HG03469 (cell line): ENCODE measurements around the gene COMP.

Experiments used
- ATAC-seq: cut with Tn5 transposase; IDR thresholded peaks from one replicate; pipeline ENCODE4 v1.9.1; 2021; ENCODE audit warnings: mild to moderate bottlenecking, moderate library complexity, moderate number of reproducible peaks; ENCODE audit not compliant: unreplicated experiment

The COMP gene

GRCh38 chr19:18783958-18784785 is 6.9 kb downstream of the COMP start:
- no peak for ATAC-seq

- ATAC-seq, result no peak
Observed at GRCh38 chr19:18782559-18783225, 8.4 kb downstream of the COMP start.

- ATAC-seq, result no peak
Observed at GRCh38 chr19:18781885-18782527, 9.1 kb downstream of the COMP start.

- ATAC-seq, result no peak
Observed at GRCh38 chr19:18781047-18781600, 10.0 kb downstream of the COMP start.

- ATAC-seq, result no peak
Observed at GRCh38 chr19:18780631-18781030, 10.5 kb downstream of the COMP start.

- no peak for ATAC-seq
Observed at GRCh38 chr19:18780081-18780480, 11.0 kb downstream of the COMP start.

- ATAC-seq, result no peak
Observed at GRCh38 chr19:18778826-18779495, 12.1 kb downstream of the COMP start.

GRCh38 chr19:18778076-18778389 is 13.1 kb downstream of the COMP start:
- no peak for ATAC-seq

- ATAC-seq, result no peak
Observed at GRCh38 chr19:18777301-18778075, 13.6 kb downstream of the COMP start.

- ATAC-seq, result no peak
Observed at GRCh38 chr19:18776736-18777135, 14.4 kb downstream of the COMP start.

- no peak for ATAC-seq
Observed at GRCh38 chr19:18776288-18776594, 14.9 kb downstream of the COMP start.

- no peak for ATAC-seq
Observed at GRCh38 chr19:18775586-18776287, 15.4 kb downstream of the COMP start.

- no peak for ATAC-seq
Observed at GRCh38 chr19:18774782-18775444, 16.2 kb downstream of the COMP start.

GRCh38 chr19:18774107-18774506 is 17.0 kb downstream of the COMP start:
- ATAC-seq, result no peak

- ATAC-seq, result no peak
Observed at GRCh38 chr19:18773682-18774081, 17.4 kb downstream of the COMP start.

GRCh38 chr19:18772620-18773587 is 18.2 kb downstream of the COMP start:
- ATAC-seq, result no peak

GRCh38 chr19:18771328-18772242 is 19.5 kb downstream of the COMP start:
- ATAC-seq, result no peak
